Colonic mucosa (tissue), 4 donors: ENCODE measurements around the gene IL1B. TPM values are rescaled to one million over a fixed set of nuclear protein-coding genes. Genes with fewer than 3 reads are reported as not detected.

Experiments used
- DNase-seq: peaks from one replicate; pipeline ENCODE4 v3.0.0-alpha.2; 2020
- H3K27ac ChIP-seq: fragments of 200-600 bp; one replicate; pipeline ENCODE4 v1.8.0; 2021
- H3K27me3 ChIP-seq: fragments of 200-600 bp; one replicate; pipeline ENCODE4 v1.8.0; 2021
- H3K36me3 ChIP-seq: fragments of 200-600 bp; one replicate; pipeline ENCODE4 v1.8.0; 2021
- H3K4me1 ChIP-seq: fragments of 200-600 bp; one replicate; pipeline ENCODE4 v1.8.0; 2021; ENCODE audit warnings: mild to moderate bottlenecking
- H3K4me3 ChIP-seq: fragments of 200-600 bp; one replicate; pipeline ENCODE4 v1.8.0; 2021
- H3K9ac ChIP-seq, 2 donors: one replicate each; pipeline ENCODE4 v1.7.0; 2013; ENCODE audit warnings: control low read depth in 2 of 2, low read depth in 2 of 2, low read length in 2 of 2
- H3K9me3 ChIP-seq: fragments of 200-600 bp; one replicate; pipeline ENCODE4 v1.8.0; 2021
- CTCF ChIP-seq: fragments of 200-600 bp; IDR thresholded peaks from one replicate; pipeline ENCODE4 v1.8.0; 2022; ENCODE audit warnings: antibody characterized with exemption, mild to moderate bottlenecking
- intact Hi-C: fragments of 100-400 bp; cut with DNase I; formaldehyde crosslinking; loops from one replicate; pipeline ENCODE4 v1.14.1; 2022
- total RNA-seq, 2 donors: library from RNA; stranded (reverse); fragmentation: NEBNext Ultra II Directional in 1 of 2; extraction: Animal tissue kit (Norgen Biotek cat#: 25700) in 1 of 2; gene quantifications; one replicate each; pipeline ENCODE4 v1.2.1, GENCODE V29; 2021
- donor health status: healthy.
- donor health status: DM: no; HTN: no; CAD: no.
- donor health status: DM: no; HTN: no; CAD: no.

The IL1B gene
- total RNA-seq, 2 donors from 2014 or later, result 1.6 to 5.7 TPM

GRCh38 chr2:112829101-112829960, 7.2 kb downstream of the IL1B start:
- no peak for TF ChIP-seq CTCF
- Histone ChIP-seq H3K9ac (no peak overlapping the region), H3K4me3 (no peak overlapping the region), H3K36me3 (no peaks in the 10 kb centered on the region), H3K4me1 (peaks cover 6% of the 10 kb centered on the region), H3K27ac (no peak overlapping the region), H3K27me3 (no peaks in the 10 kb centered on the region), H3K9me3 (no peaks in the 10 kb centered on the region)
- no peak for DNase-seq
- intact Hi-C loops, result no loop called here

GRCh38 chr2:112828251-112828691, 8.3 kb downstream of the IL1B start:
- H3K4me1 ChIP-seq, result no peaks in the 10 kb centered on the region
- intact Hi-C loops, result no loop called here
- no peaks in the 10 kb centered on the region for H3K36me3 ChIP-seq
- no peak for TF ChIP-seq CTCF
- H3K4me3 ChIP-seq, result no peak overlapping the region
- H3K27ac ChIP-seq, result no peak overlapping the region
- H3K9ac ChIP-seq, result no peak overlapping the region
- no peaks in the 10 kb centered on the region for H3K9me3 ChIP-seq
- DNase-seq, result no peak
- H3K27me3 ChIP-seq, result no peaks in the 10 kb centered on the region

GRCh38 chr2:112827604-112828185, 8.9 kb downstream of the IL1B start:
- no peaks in the 10 kb centered on the region for H3K27me3 ChIP-seq
- intact Hi-C loops, result no loop called here
- no peak for DNase-seq
- no peaks in the 10 kb centered on the region for H3K36me3 ChIP-seq
- no peak overlapping the region for H3K4me3 ChIP-seq
- no peak overlapping the region for H3K9ac ChIP-seq
- H3K9me3 ChIP-seq, result no peaks in the 10 kb centered on the region
- TF ChIP-seq CTCF, result no peak
- H3K4me1 ChIP-seq, result no peaks in the 10 kb centered on the region
- H3K27ac ChIP-seq, result no peak overlapping the region

GRCh38 chr2:112827009-112827408, 9.6 kb downstream of the IL1B start:
- Histone ChIP-seq H3K27ac (no peak overlapping the region), H3K9me3 (no peaks in the 10 kb centered on the region), H3K27me3 (no peaks in the 10 kb centered on the region), H3K4me1 (no peaks in the 10 kb centered on the region), H3K36me3 (no peaks in the 10 kb centered on the region), H3K4me3 (no peak overlapping the region), H3K9ac (no peak overlapping the region)
- intact Hi-C loops, result no loop called here
- DNase-seq, result no peak
- no peak for TF ChIP-seq CTCF

GRCh38 chr2:112825706-112826105, 10.9 kb downstream of the IL1B start:
- no peak for DNase-seq

More at GRCh38 chr2:112825706-112826105, 10.9 kb downstream of the IL1B start:
- Histone ChIP-seq H3K9me3 (no peaks in the 10 kb centered on the region), H3K9ac (no peak overlapping the region), H3K4me3 (no peak overlapping the region), H3K27me3 (no peaks in the 10 kb centered on the region), H3K27ac (no peak overlapping the region), H3K36me3 (no peaks in the 10 kb centered on the region), H3K4me1 (no peaks in the 10 kb centered on the region)
- intact Hi-C loops, result no loop called here
- TF ChIP-seq CTCF, result no peak
